ENCODE results near the gene PRLH.

Gene PRLH

GRCh38 chr2:237566401-237567235 lies at the start of gene PRLH:
PRLH (plus strand) TSS chr2:237566574; CDS start chr2:237566574, 0 bp downstream.
- no peak for DNase-seq (ENCODE audit: low read depth in 2 of 2)

- no peak for DNase-seq (ENCODE audit: low read depth in 2 of 2)
Measured at GRCh38 chr2:237517163-237517562, 49.2 kb upstream of the PRLH start.

GRCh38 chr2:237517990-237518389 lies 48.4 kb upstream of the PRLH start:
- no peak for DNase-seq (ENCODE audit: low read depth in 2 of 2)

GRCh38 chr2:237519506-237520245 lies 46.7 kb upstream of the PRLH start:
- no peak for DNase-seq (ENCODE audit: low read depth in 2 of 2)

- no peak for DNase-seq (ENCODE audit: low read depth in 2 of 2)
Measured at GRCh38 chr2:237520290-237520689, 46.1 kb upstream of the PRLH start.

- DNase-seq (ENCODE audit: low read depth in 2 of 2), result no peak
Measured at GRCh38 chr2:237524631-237525030, 41.7 kb upstream of the PRLH start.

GRCh38 chr2:237525559-237526157 lies 40.7 kb upstream of the PRLH start:
- DNase-seq (ENCODE audit: low read depth in 2 of 2), result no peak

- DNase-seq (ENCODE audit: low read depth in 2 of 2), result no peak
Measured at GRCh38 chr2:237527233-237527632, 39.1 kb upstream of the PRLH start.

- DNase-seq (ENCODE audit: low read depth in 2 of 2), result no peak
Measured at GRCh38 chr2:237527766-237528165, 38.6 kb upstream of the PRLH start.

- DNase-seq (ENCODE audit: low read depth in 2 of 2), result no peak
Measured at GRCh38 chr2:237529452-237530402, 36.6 kb upstream of the PRLH start.

GRCh38 chr2:237530472-237531433 lies 35.6 kb upstream of the PRLH start:
- DNase-seq (ENCODE audit: low read depth in 2 of 2), result no peak

- no peak for DNase-seq (ENCODE audit: low read depth in 2 of 2)
Measured at GRCh38 chr2:237532160-237532559, 34.2 kb upstream of the PRLH start.

GRCh38 chr2:237533668-237534161 lies 32.7 kb upstream of the PRLH start:
- no peak for DNase-seq (ENCODE audit: low read depth in 2 of 2)

GRCh38 chr2:237534380-237534779 lies 32.0 kb upstream of the PRLH start:
- DNase-seq (ENCODE audit: low read depth in 2 of 2), result no peak

GRCh38 chr2:237535385-237536082 lies 30.8 kb upstream of the PRLH start:
- no peak for DNase-seq (ENCODE audit: low read depth in 2 of 2)

GRCh38 chr2:237536083-237536415 lies 30.3 kb upstream of the PRLH start:
- DNase-seq (ENCODE audit: low read depth in 2 of 2), result no peak

GRCh38 chr2:237536617-237537016 lies 29.8 kb upstream of the PRLH start:
- no peak for DNase-seq (ENCODE audit: low read depth in 2 of 2)

GRCh38 chr2:237538001-237538720 lies 28.2 kb upstream of the PRLH start:
- DNase-seq (ENCODE audit: low read depth in 2 of 2), result no peak

GRCh38 chr2:237538901-237539300 lies 27.5 kb upstream of the PRLH start:
- DNase-seq (ENCODE audit: low read depth in 2 of 2), result no peak

Data from stimulated activated CD8-positive, alpha-beta memory T cell treated with anti-CD3 and anti-CD28 coated beads, Interleukin-15, amount 100 ng/mL, for 4 hours (primary cell).